Vagina (tissue), 2 donors: ENCODE data around the gene CAPN2. TPM values are rescaled to one million over a fixed set of nuclear protein-coding genes. Genes with fewer than 3 reads are reported as not detected.

Experiments
- DNase-seq, 2 donors: peaks; one replicate each; pipeline ENCODE4 v3.0.0-alpha.2; 2017; ENCODE audit errors: extremely low spot score in 2 of 2
- H3K27ac ChIP-seq: fragments of 200-600 bp; sonication (generic); one replicate; pipeline ENCODE4 v1.5.1; 2019
- H3K27me3 ChIP-seq: fragments of 200-600 bp; sonication (generic); one replicate; pipeline ENCODE4 v1.5.1; 2019
- H3K36me3 ChIP-seq, 2 donors: fragments of 200-600 bp; sonication (generic); one replicate each; pipeline ENCODE4 v1.5.1; 2017 to 2019
- H3K4me1 ChIP-seq: fragments of 200-600 bp; sonication (generic); one replicate; pipeline ENCODE4 v1.5.1; 2019
- H3K4me3 ChIP-seq, 2 donors: fragments of 200-600 bp; sonication (generic); 1 replicate in 1 of 2; 2 replicates in 1 of 2; pipeline ENCODE4 v1.5.1; 2016 to 2019
- H3K9me3 ChIP-seq: fragments of 200-600 bp; sonication (generic); one replicate; pipeline ENCODE4 v1.5.1; 2019
- CTCF ChIP-seq, 3 experiments: fragments of 450-650 bp in 2 of 3; fragments of 200-600 bp in 1 of 3; sonication (generic) in 1 of 3; IDR thresholded peaks; one replicate each; pipeline ENCODE4 v1.5.1; 2017 to 2019; ENCODE audit warnings: antibody characterized with exemption in 3 of 3, mild to moderate bottlenecking in 2 of 3, moderate library complexity in 2 of 3
- POLR2A ChIP-seq, 2 donors: fragments of 450-650 bp; IDR thresholded peaks; one replicate each; pipeline ENCODE4 v1.6.1; 2017; ENCODE audit warnings: antibody characterized with exemption in 2 of 2, mild to moderate bottlenecking in 2 of 2, moderate library complexity in 2 of 2
- POLR2AphosphoS5 ChIP-seq, 2 donors: sonication (generic); formaldehyde crosslinking; IDR thresholded peaks; one replicate each; pipeline ENCODE4 v1.9.0; 2017; ENCODE audit warnings: antibody characterized with exemption in 2 of 2, mild to moderate bottlenecking in 2 of 2, low read depth in 1 of 2; ENCODE audit not compliant: insufficient read depth in 1 of 2
- intact Hi-C: fragments of 100-400 bp; cut with DNase I; formaldehyde crosslinking; loops from one replicate; pipeline ENCODE4 v1.15.1; 2023
- total RNA-seq: library from RNA; depleted of rRNA; stranded (reverse); fragments of >200 nt; gene quantifications from one replicate; pipeline ENCODE4 v1.2.3, GENCODE V29; 2016

CAPN2 gene
- total RNA-seq, 1 donor from 2014 or later = 208 TPM

- Histone ChIP-seq H3K36me3 (no peaks in the 10 kb centered on the region), H3K4me3 (no peak overlapping the region), H3K9me3 (no peaks in the 10 kb centered on the region), H3K4me1 (no peaks in the 10 kb centered on the region), H3K27ac (no peak overlapping the region), H3K27me3 (no peaks in the 10 kb centered on the region)
- TF ChIP-seq CTCF (IDR thresholded peaks at IDR 0.05) (no peak), POLR2AphosphoS5 (IDR thresholded peaks at IDR 0.05; ENCODE audit: insufficient read depth in 1 of 2, low read depth in 1 of 2) (no peak), POLR2A (IDR thresholded peaks at IDR 0.05) (no peak)
- intact Hi-C loops = loop anchor here (10.0 kb wide), 1 partner anchor 545 kb away; no protein-coding TSS in a partner anchor
- no peak for DNase-seq
Measured at GRCh38 chr1:223680188-223680587, 32.2 kb upstream of the CAPN2 start.

GRCh38 chr1:223682502-223682901 is 29.8 kb upstream of the CAPN2 start:
- H3K27me3 ChIP-seq = no peaks in the 10 kb centered on the region
- DNase-seq = no peak
- no peaks in the 10 kb centered on the region for H3K4me1 ChIP-seq
- intact Hi-C loops = loop anchor here (10.0 kb wide), 1 partner anchor 548 kb away; no protein-coding TSS in a partner anchor
- H3K4me3 ChIP-seq = no peak overlapping the region
- no peak overlapping the region for H3K27ac ChIP-seq
- TF ChIP-seq POLR2A (IDR thresholded peaks at IDR 0.05) (no peak), POLR2AphosphoS5 (IDR thresholded peaks at IDR 0.05; ENCODE audit: insufficient read depth in 1 of 2, low read depth in 1 of 2) (no peak), CTCF (IDR thresholded peaks at IDR 0.05) (no peak)
- H3K36me3 ChIP-seq = no peaks in the 10 kb centered on the region
- no peaks in the 10 kb centered on the region for H3K9me3 ChIP-seq

GRCh38 chr1:223683586-223684487 is 28.5 kb upstream of the CAPN2 start:
- Histone ChIP-seq H3K9me3 (no peaks in the 10 kb centered on the region), H3K4me3 (no peak overlapping the region), H3K4me1 (no peaks in the 10 kb centered on the region), H3K27ac (no peak overlapping the region), H3K36me3 (no peaks in the 10 kb centered on the region), H3K27me3 (no peaks in the 10 kb centered on the region)
- no peak for TF ChIP-seq POLR2AphosphoS5 (IDR thresholded peaks at IDR 0.05; ENCODE audit: insufficient read depth in 1 of 2, low read depth in 1 of 2)
- TF ChIP-seq CTCF (IDR thresholded peaks at IDR 0.05) = peak in 1 of 3 experiments; percentile 37
- TF ChIP-seq POLR2A (IDR thresholded peaks at IDR 0.05) = no peak
- intact Hi-C loops = loop anchor here (10.0 kb wide), 1 partner anchor 549 kb away; no protein-coding TSS in a partner anchor
- DNase-seq = no peak

DNA sequence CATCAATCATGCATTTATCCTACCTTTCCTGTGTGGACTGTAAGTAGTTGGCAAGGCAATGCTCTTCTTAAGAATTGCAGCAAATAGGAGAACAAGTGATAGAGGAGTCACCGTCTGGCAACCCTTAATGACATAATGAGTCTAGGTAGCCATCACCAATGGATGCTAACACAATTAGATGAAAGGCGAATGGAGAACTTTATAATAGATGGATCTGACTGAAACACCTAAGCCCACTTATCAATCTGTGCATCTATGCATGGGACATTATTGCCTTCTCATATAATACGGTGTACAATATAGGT is 27.9 kb upstream of the CAPN2 start:
- intact Hi-C loops = loop anchor here (10.0 kb wide), 1 partner anchor 550 kb away; no protein-coding TSS in a partner anchor
- H3K27me3 ChIP-seq = no peaks in the 10 kb centered on the region
- no peaks in the 10 kb centered on the region for H3K36me3 ChIP-seq
- no peaks in the 10 kb centered on the region for H3K9me3 ChIP-seq
- TF ChIP-seq POLR2AphosphoS5 (IDR thresholded peaks at IDR 0.05; ENCODE audit: insufficient read depth in 1 of 2, low read depth in 1 of 2) = no peak
- no peak for TF ChIP-seq CTCF (IDR thresholded peaks at IDR 0.05)
- no peak for TF ChIP-seq POLR2A (IDR thresholded peaks at IDR 0.05)
- H3K4me3 ChIP-seq = no peak overlapping the region
- H3K4me1 ChIP-seq = no peaks in the 10 kb centered on the region
- no peak overlapping the region for H3K27ac ChIP-seq
- DNase-seq = no peak

DNA sequence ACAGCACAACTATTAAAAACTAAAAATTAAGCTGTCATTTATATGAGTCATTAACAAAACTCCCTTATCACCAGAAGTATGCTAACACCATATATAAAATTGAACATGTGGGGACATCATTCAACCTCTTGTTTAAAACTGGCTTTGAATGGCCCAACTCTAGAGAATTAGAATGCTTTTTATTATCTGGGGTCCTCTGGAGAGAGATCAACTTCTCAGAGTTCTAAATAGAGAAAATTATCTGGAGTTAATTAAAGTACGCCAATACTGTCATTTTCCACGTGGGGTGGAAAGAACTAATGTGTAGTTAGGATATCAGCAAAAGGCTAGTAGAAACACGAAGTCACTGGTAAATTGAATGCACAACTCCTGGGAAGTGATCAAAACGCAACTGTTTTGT is 21.2 kb upstream of the CAPN2 start:
- no peaks in the 10 kb centered on the region for H3K27me3 ChIP-seq
- H3K4me3 ChIP-seq = no peak overlapping the region
- no peak overlapping the region for H3K27ac ChIP-seq
- no peaks in the 10 kb centered on the region for H3K9me3 ChIP-seq
- intact Hi-C loops = loop anchor here (10.0 kb wide), 1 partner anchor 54 kb away; no protein-coding TSS in a partner anchor
- no peak for DNase-seq
- no peak for TF ChIP-seq CTCF (IDR thresholded peaks at IDR 0.05)
- TF ChIP-seq POLR2AphosphoS5 (IDR thresholded peaks at IDR 0.05; ENCODE audit: insufficient read depth in 1 of 2, low read depth in 1 of 2) = no peak
- no peak for TF ChIP-seq POLR2A (IDR thresholded peaks at IDR 0.05)
- no peaks in the 10 kb centered on the region for H3K4me1 ChIP-seq
- H3K36me3 ChIP-seq = no peaks in the 10 kb centered on the region
